Spleen (tissue), 7 donors: Measurements from ENCODE around the gene OTOG.

Experiments
- POLR2A ChIP-seq, 3 donors: fragments of 450-650 bp; IDR thresholded peaks; one replicate each; pipeline ENCODE4 v1.5.1; 2017; ENCODE audit warnings: antibody characterized with exemption in 3 of 3, mild to moderate bottlenecking in 1 of 3
- TF ChIP-seq, protein P1 (sequence below), 11 experiments: fragments of 200-600 bp in 7 of 11; fragments of 450-650 bp in 4 of 11; sonication (generic) in 4 of 11; IDR thresholded peaks in 8 of 11; conservative IDR thresholded peaks in 3 of 11; 1 replicate in 7 of 11; 2 replicates in 4 of 11; pipeline versions ENCODE4 v1.4.0 to v1.8.0; 2016 to 2021; ENCODE audit warnings: antibody characterized with exemption in 11 of 11, inconsistent platforms in 4 of 11, mild to moderate bottlenecking in 1 of 11
- donor health status: DM: no; HTN: no; CAD: no; lungs with moderate emphysema.
- donor health status: DM: no; HTN: no; CAD: no.
- donor health status: DM: no; HTN: no; CAD: no.

DNA sequence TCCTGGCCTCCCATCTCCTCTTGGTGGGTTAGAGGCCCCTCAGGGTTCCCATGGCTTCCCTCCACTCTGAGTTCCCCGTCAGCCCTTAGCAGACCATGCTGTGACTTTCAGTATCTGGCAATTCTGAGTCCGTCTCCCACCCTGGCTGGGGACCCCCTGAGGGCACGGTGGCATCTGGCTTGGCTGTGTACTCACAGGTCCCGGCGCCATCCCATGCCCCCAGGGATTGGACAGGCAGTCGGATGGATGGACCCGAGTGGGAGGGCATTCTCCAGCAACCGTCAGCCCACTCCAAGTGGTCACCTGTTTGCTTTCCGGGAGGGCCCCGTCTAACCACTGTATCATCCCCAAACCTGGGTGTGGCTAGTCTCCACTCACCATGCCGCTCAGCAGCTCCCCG lies 46.4 kb upstream of the OTOG start:
- no peak for TF ChIP-seq POLR2A (IDR thresholded peaks at IDR 0.05)
- TF ChIP-seq, protein P1, sequence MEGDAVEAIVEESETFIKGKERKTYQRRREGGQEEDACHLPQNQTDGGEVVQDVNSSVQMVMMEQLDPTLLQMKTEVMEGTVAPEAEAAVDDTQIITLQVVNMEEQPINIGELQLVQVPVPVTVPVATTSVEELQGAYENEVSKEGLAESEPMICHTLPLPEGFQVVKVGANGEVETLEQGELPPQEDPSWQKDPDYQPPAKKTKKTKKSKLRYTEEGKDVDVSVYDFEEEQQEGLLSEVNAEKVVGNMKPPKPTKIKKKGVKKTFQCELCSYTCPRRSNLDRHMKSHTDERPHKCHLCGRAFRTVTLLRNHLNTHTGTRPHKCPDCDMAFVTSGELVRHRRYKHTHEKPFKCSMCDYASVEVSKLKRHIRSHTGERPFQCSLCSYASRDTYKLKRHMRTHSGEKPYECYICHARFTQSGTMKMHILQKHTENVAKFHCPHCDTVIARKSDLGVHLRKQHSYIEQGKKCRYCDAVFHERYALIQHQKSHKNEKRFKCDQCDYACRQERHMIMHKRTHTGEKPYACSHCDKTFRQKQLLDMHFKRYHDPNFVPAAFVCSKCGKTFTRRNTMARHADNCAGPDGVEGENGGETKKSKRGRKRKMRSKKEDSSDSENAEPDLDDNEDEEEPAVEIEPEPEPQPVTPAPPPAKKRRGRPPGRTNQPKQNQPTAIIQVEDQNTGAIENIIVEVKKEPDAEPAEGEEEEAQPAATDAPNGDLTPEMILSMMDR (IDR thresholded peaks at IDR 0.05 in 8 of 11, conservative IDR thresholded peaks at IDR 0.05 in 3 of 11) = no peak
